NB4 (cell line): ENCODE measurements around the gene FOXI1.

Experiments
- DNase-seq: peaks from one replicate; pipeline ENCODE4 v3.0.0; 2010; ENCODE audit warnings: low read depth
- H3K4me3 ChIP-seq: one replicate; pipeline ENCODE4 v1.5.1; 2011; ENCODE audit warnings: mild to moderate bottlenecking, low read depth, low read length, moderate library complexity
- MYC ChIP-seq: IDR thresholded peaks from 2 replicates; pipeline ENCODE4 v1.6.1; 2011; ENCODE audit warnings: low read depth, low read length
- POLR2A ChIP-seq: IDR thresholded peaks from 2 replicates; pipeline ENCODE4 v1.6.1; 2011; ENCODE audit warnings: mild to moderate bottlenecking; ENCODE audit not compliant: insufficient read length; ENCODE audit errors: extremely low read depth
- TF ChIP-seq, protein P1 (sequence below): IDR thresholded peaks from one replicate; pipeline ENCODE4 v1.5.1; 2012; ENCODE audit warnings: low read depth, low read length
- TF ChIP-seq, protein P2 (sequence below): IDR thresholded peaks from 2 replicates; pipeline ENCODE4 v1.6.1; 2011; ENCODE audit warnings: low read depth, low read length

Gene FOXI1

DNA sequence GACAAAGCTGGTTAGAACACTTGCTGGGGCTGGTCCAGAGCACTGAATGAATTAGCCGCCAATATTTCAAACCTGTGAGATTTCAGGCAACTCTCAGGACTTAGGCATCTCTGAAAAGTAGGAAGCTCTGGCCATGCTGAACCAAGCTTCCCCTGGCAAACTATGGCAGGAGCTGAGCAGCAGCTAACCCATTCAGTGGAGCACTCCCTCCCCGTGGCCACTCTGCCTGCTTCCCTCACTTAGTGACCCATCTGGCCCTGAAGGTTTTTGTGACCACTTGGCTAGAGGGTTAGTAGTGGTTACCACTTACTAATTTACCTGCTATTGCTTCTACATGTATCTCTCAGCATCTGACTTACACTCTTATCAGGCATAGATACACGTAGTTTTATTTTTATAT, 25.5 kb downstream of the FOXI1 start:
- TF ChIP-seq, protein P1, sequence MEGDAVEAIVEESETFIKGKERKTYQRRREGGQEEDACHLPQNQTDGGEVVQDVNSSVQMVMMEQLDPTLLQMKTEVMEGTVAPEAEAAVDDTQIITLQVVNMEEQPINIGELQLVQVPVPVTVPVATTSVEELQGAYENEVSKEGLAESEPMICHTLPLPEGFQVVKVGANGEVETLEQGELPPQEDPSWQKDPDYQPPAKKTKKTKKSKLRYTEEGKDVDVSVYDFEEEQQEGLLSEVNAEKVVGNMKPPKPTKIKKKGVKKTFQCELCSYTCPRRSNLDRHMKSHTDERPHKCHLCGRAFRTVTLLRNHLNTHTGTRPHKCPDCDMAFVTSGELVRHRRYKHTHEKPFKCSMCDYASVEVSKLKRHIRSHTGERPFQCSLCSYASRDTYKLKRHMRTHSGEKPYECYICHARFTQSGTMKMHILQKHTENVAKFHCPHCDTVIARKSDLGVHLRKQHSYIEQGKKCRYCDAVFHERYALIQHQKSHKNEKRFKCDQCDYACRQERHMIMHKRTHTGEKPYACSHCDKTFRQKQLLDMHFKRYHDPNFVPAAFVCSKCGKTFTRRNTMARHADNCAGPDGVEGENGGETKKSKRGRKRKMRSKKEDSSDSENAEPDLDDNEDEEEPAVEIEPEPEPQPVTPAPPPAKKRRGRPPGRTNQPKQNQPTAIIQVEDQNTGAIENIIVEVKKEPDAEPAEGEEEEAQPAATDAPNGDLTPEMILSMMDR = no peak
- TF ChIP-seq POLR2A (no peak), MYC (no peak)
- TF ChIP-seq, protein P2, sequence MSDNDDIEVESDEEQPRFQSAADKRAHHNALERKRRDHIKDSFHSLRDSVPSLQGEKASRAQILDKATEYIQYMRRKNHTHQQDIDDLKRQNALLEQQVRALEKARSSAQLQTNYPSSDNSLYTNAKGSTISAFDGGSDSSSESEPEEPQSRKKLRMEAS = no peak
- DNase-seq = no peak
- no peak overlapping the region for H3K4me3 ChIP-seq

DNA sequence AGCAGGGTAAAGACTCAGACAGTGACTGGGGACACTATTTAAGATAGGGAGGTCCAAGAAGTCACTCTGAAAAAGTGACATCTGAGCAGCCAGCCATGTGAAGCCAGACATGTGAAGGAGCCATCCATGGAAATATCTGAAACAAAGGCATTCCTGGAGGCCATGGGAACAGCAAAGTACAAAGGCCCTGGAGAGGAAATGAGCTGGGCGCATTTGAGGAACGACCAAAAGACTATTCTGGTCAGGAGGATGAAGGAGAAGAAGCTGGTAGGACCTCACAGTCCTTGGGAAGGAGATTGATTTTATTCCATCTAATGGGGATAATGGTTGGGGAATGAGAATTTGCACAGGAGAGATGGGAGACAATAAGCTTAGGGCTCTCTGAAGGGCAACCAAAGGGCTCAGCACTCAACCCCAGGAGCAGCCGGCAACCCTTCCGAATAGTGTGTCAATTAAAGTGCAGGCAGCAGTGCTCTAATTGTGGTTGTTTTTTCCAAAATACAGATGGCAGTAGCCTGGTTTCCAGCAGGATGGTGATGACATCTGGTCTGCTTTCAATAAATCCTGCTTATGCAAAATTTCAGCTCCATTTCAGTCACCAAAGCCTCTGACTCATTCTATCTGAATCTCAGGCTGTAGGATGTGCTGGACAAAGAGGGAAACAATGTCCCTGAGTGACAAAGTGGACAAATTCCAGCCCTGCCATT, 26.7 kb downstream of the FOXI1 start:
- H3K4me3 ChIP-seq = no peak overlapping the region
- no peak for DNase-seq
- TF ChIP-seq, protein P1 = no peak
- no peak for TF ChIP-seq MYC
- TF ChIP-seq POLR2A = no peak
- TF ChIP-seq, protein P2 = no peak

DNA sequence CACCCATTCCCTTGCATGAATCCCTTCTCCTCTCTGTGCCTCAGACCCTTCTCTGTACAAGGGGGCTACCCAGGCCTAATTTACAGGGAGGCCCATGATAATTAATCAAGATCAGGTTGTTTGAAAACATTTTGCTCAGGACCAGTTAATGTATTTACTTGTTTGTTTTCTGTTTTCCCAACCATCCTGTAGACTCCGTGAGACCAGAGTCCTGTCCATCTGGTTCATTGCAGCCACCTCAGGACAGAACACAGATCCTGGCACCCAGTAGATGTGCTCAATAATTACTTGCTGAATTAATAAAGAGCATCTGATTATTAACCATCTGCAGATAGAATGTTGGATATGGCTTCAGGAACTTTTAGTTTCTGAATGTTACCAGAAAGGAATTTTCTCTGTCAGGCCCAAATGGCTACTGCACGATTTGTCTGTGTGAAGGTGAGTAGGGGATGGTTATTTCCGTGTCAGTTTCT, 27.3 kb downstream of the FOXI1 start:
- H3K4me3 ChIP-seq = no peak overlapping the region
- no peak for DNase-seq
- no peak for TF ChIP-seq MYC
- TF ChIP-seq, protein P1 = no peak
- TF ChIP-seq, protein P2 = no peak
- TF ChIP-seq POLR2A = no peak

DNA sequence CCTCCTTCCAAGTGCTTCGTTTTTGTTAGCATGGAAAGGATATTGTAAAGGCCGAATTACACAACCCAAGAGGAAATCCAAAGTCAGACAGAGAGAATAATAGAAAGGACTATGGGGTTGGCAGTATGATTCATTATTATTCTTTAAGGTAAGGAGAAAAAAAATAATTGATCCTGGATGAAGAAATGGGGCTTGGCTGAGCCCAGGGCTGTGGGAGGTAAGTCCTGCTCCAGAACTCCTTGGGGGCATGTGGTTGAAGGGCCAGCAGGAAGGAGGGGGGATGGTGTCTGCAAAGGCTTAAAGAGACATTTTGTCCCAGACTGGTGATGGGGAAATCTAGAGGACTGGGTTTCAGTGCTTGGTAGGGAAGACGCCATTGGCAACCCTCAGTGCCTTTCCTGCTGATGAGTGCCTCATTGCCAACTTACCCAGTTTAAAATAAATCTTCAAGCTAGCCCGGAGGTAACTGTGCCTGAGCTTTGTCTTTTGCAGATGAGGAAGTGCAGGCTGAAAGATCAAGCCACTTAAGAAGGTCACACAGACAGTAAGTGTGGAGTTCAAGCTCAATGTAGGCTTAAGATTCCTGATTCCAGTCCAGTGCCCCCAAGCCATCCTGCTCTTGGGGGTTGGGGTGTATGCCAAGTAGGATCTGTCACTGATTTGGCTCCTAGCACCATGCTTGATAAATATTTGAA, 30.2 kb downstream of the FOXI1 start:
- H3K4me3 ChIP-seq = no peak overlapping the region
- TF ChIP-seq MYC = no peak
- TF ChIP-seq, protein P2 = no peak
- TF ChIP-seq, protein P1 = no peak
- TF ChIP-seq POLR2A = no peak
- DNase-seq = peak; percentile 38

DNA sequence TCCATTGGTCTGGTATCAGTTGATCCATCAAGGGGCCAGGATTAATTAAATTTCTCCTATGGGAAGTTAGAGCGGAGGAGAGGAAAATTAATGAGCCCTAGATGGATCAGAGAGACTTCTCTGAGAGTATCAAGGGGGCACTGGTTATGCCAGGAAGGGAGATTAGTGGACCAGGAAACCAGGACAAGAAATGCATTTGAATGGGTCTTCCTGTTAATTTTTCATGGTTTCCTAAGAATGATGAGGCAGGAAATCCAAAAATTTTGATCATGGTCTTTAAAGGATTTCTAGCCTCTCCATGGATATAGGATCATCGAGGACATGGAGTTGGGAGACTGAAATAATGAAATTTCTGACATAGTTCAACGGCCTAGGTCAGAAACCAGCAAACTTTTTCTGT, 30.8 kb downstream of the FOXI1 start:
- TF ChIP-seq, protein P2 = no peak
- no peak for TF ChIP-seq POLR2A
- no peak for TF ChIP-seq MYC
- TF ChIP-seq, protein P1 = no peak
- H3K4me3 ChIP-seq = no peak overlapping the region
- no peak for DNase-seq
